HG03175 (cell line): ENCODE data around the gene ITK.

Experiments
- ATAC-seq: cut with Tn5 transposase; IDR thresholded peaks from one replicate; pipeline ENCODE4 v1.9.1; 2021; ENCODE audit warnings: mild to moderate bottlenecking, moderate library complexity; ENCODE audit not compliant: unreplicated experiment

The ITK gene

GRCh38 chr5:157303667-157304327 is 123.2 kb downstream of the ITK start:
- ATAC-seq = no peak
